ENCODE data around the gene SMAD3.
"Not testable (repeated sequence)": the region's sequence is repeated elsewhere in the genome, so short reads cannot be mapped to it uniquely, and the experiment has no call there.

SMAD3 gene

GRCh38 chr15:67065531-67066005 is at the start of gene SMAD3:
TSS of gene SMAD3 (plus strand) at chr15:67065602. CDS start at chr15:67066155, 553 bp downstream.
- Mint-ChIP-seq H3K27me3 (no peaks in the 10 kb centered on the region), H3K27ac (peak within 1 kb of the TSS; percentile 94), H3K9me3 (ENCODE audit: low read depth) (no peaks in the 10 kb centered on the region), H3K4me3 (peak within 1 kb of the TSS; percentile 93), H3K4me1 (ENCODE audit: low read depth) (peaks cover 44% of the 10 kb centered on the region), H3K36me3 (no peaks in the 10 kb centered on the region)

- H3K27ac Mint-ChIP-seq = no peak overlapping the region
- no peak overlapping the region for H3K4me3 Mint-ChIP-seq
- no peaks in the 10 kb centered on the region for H3K36me3 Mint-ChIP-seq
- H3K27me3 Mint-ChIP-seq = no peaks in the 10 kb centered on the region
- H3K4me1 Mint-ChIP-seq (ENCODE audit: low read depth) = no peaks in the 10 kb centered on the region
- H3K9me3 Mint-ChIP-seq (ENCODE audit: low read depth) = no peaks in the 10 kb centered on the region
Measured at GRCh38 chr15:67017311-67017710, 48.1 kb upstream of the SMAD3 start.

GRCh38 chr15:67018026-67018425 is 47.4 kb upstream of the SMAD3 start:
- no peak overlapping the region for H3K27ac Mint-ChIP-seq
- H3K9me3 Mint-ChIP-seq (ENCODE audit: low read depth) = no peaks in the 10 kb centered on the region
- no peaks in the 10 kb centered on the region for H3K36me3 Mint-ChIP-seq
- no peak overlapping the region for H3K4me3 Mint-ChIP-seq
- H3K4me1 Mint-ChIP-seq (ENCODE audit: low read depth) = no peaks in the 10 kb centered on the region
- H3K27me3 Mint-ChIP-seq = no peaks in the 10 kb centered on the region

- H3K4me1 Mint-ChIP-seq (ENCODE audit: low read depth) = no peaks in the 10 kb centered on the region
- no peak overlapping the region for H3K27ac Mint-ChIP-seq
- H3K36me3 Mint-ChIP-seq = no peaks in the 10 kb centered on the region
- H3K9me3 Mint-ChIP-seq (ENCODE audit: low read depth) = no peaks in the 10 kb centered on the region
- no peaks in the 10 kb centered on the region for H3K27me3 Mint-ChIP-seq
- no peak overlapping the region for H3K4me3 Mint-ChIP-seq
Measured at GRCh38 chr15:67018441-67018840, 47.0 kb upstream of the SMAD3 start.

GRCh38 chr15:67019069-67019468 is 46.3 kb upstream of the SMAD3 start:
- no peak overlapping the region for H3K27ac Mint-ChIP-seq
- H3K9me3 Mint-ChIP-seq (ENCODE audit: low read depth) = no peaks in the 10 kb centered on the region
- no peaks in the 10 kb centered on the region for H3K36me3 Mint-ChIP-seq
- no peaks in the 10 kb centered on the region for H3K27me3 Mint-ChIP-seq
- H3K4me1 Mint-ChIP-seq (ENCODE audit: low read depth) = no peaks in the 10 kb centered on the region
- H3K4me3 Mint-ChIP-seq = no peak overlapping the region

GRCh38 chr15:67019884-67020520 is 45.4 kb upstream of the SMAD3 start:
- Mint-ChIP-seq H3K4me3 (no peak overlapping the region), H3K36me3 (no peaks in the 10 kb centered on the region), H3K27ac (no peak overlapping the region), H3K27me3 (no peaks in the 10 kb centered on the region), H3K4me1 (ENCODE audit: low read depth) (peaks cover 9% of the 10 kb centered on the region), H3K9me3 (ENCODE audit: low read depth) (no peaks in the 10 kb centered on the region)

- peaks cover 13% of the 10 kb centered on the region for H3K4me1 Mint-ChIP-seq (ENCODE audit: low read depth)
- H3K27me3 Mint-ChIP-seq = not testable (repeated sequence)
Measured at GRCh38 chr15:67020668-67021067, 44.7 kb upstream of the SMAD3 start.

GRCh38 chr15:67021455-67021854 is 43.9 kb upstream of the SMAD3 start:
- H3K4me1 Mint-ChIP-seq (ENCODE audit: low read depth) = peaks cover 13% of the 10 kb centered on the region
- no peaks in the 10 kb centered on the region for H3K27me3 Mint-ChIP-seq
- no peaks in the 10 kb centered on the region for H3K36me3 Mint-ChIP-seq
- no peak overlapping the region for H3K4me3 Mint-ChIP-seq
- no peak overlapping the region for H3K27ac Mint-ChIP-seq
- H3K9me3 Mint-ChIP-seq (ENCODE audit: low read depth) = no peaks in the 10 kb centered on the region

More at GRCh38 chr15:67020668-67021067, 44.7 kb upstream of the SMAD3 start:
- not testable (repeated sequence) for H3K36me3 Mint-ChIP-seq; H3K4me3 Mint-ChIP-seq; H3K27ac Mint-ChIP-seq; H3K9me3 Mint-ChIP-seq (ENCODE audit: low read depth)

- H3K27me3 Mint-ChIP-seq = no peaks in the 10 kb centered on the region
- no peak overlapping the region for H3K27ac Mint-ChIP-seq
- H3K4me1 Mint-ChIP-seq (ENCODE audit: low read depth) = peaks cover 16% of the 10 kb centered on the region
- no peak overlapping the region for H3K4me3 Mint-ChIP-seq
- H3K9me3 Mint-ChIP-seq (ENCODE audit: low read depth) = no peaks in the 10 kb centered on the region
- H3K36me3 Mint-ChIP-seq = no peaks in the 10 kb centered on the region
Measured at GRCh38 chr15:67022587-67023105, 42.8 kb upstream of the SMAD3 start.

- H3K4me1 Mint-ChIP-seq (ENCODE audit: low read depth) = peaks cover 24% of the 10 kb centered on the region
- no peaks in the 10 kb centered on the region for H3K36me3 Mint-ChIP-seq
- peak overlapping the region; percentile 2 for H3K27ac Mint-ChIP-seq
Measured at GRCh38 chr15:67023517-67024313, 41.7 kb upstream of the SMAD3 start.

GRCh38 chr15:67024314-67024997 is 40.9 kb upstream of the SMAD3 start:
- Mint-ChIP-seq H3K27ac (no peak overlapping the region), H3K36me3 (no peaks in the 10 kb centered on the region), H3K9me3 (ENCODE audit: low read depth) (no peaks in the 10 kb centered on the region), H3K27me3 (no peaks in the 10 kb centered on the region), H3K4me1 (ENCODE audit: low read depth) (peaks cover 24% of the 10 kb centered on the region), H3K4me3 (no peak overlapping the region)

More at GRCh38 chr15:67023517-67024313, 41.7 kb upstream of the SMAD3 start:
- H3K9me3 Mint-ChIP-seq (ENCODE audit: low read depth) = no peaks in the 10 kb centered on the region
- H3K27me3 Mint-ChIP-seq = no peaks in the 10 kb centered on the region
- no peak overlapping the region for H3K4me3 Mint-ChIP-seq

GRCh38 chr15:67024998-67025368 is 40.4 kb upstream of the SMAD3 start:
- Mint-ChIP-seq H3K4me1 (ENCODE audit: low read depth) (peaks cover 24% of the 10 kb centered on the region), H3K27me3 (no peaks in the 10 kb centered on the region), H3K36me3 (no peaks in the 10 kb centered on the region), H3K27ac (no peak overlapping the region), H3K4me3 (no peak overlapping the region), H3K9me3 (ENCODE audit: low read depth) (no peaks in the 10 kb centered on the region)

- Mint-ChIP-seq H3K9me3 (ENCODE audit: low read depth) (no peaks in the 10 kb centered on the region), H3K36me3 (no peaks in the 10 kb centered on the region), H3K4me3 (no peak overlapping the region), H3K4me1 (ENCODE audit: low read depth) (peaks cover 24% of the 10 kb centered on the region), H3K27me3 (no peaks in the 10 kb centered on the region), H3K27ac (no peak overlapping the region)
Measured at GRCh38 chr15:67025719-67026609, 39.4 kb upstream of the SMAD3 start.

GRCh38 chr15:67026610-67026967 is 38.8 kb upstream of the SMAD3 start:
- H3K4me1 Mint-ChIP-seq (ENCODE audit: low read depth) = peaks cover 24% of the 10 kb centered on the region
- no peaks in the 10 kb centered on the region for H3K27me3 Mint-ChIP-seq
- H3K27ac Mint-ChIP-seq = no peak overlapping the region
- H3K4me3 Mint-ChIP-seq = no peak overlapping the region
- no peaks in the 10 kb centered on the region for H3K9me3 Mint-ChIP-seq (ENCODE audit: low read depth)
- no peaks in the 10 kb centered on the region for H3K36me3 Mint-ChIP-seq
